Sigmoid colon (tissue), 4 donors: ENCODE results near the gene KRT81.

Experiments used
- POLR2A ChIP-seq, 2 donors: fragments of 450-650 bp; IDR thresholded peaks; one replicate each; pipeline ENCODE4 v1.6.1; 2016; ENCODE audit warnings: antibody characterized with exemption in 2 of 2, mild to moderate bottlenecking in 2 of 2, moderate library complexity in 2 of 2
- POLR2AphosphoS5 ChIP-seq, 4 donors: sonication (generic); formaldehyde crosslinking; IDR thresholded peaks; one replicate each; pipeline ENCODE4 v1.6.1; 2017; ENCODE audit warnings: antibody characterized with exemption in 4 of 4
- TF ChIP-seq, protein P1 (sequence below), 4 experiments: fragments of 450-650 bp in 3 of 4; fragments of 200-600 bp in 1 of 4; IDR thresholded peaks; one replicate each; pipeline ENCODE4 v1.5.1; 2016 to 2019; ENCODE audit warnings: antibody characterized with exemption in 4 of 4, mild to moderate bottlenecking in 3 of 4, moderate library complexity in 2 of 4

GRCh38 chr12:52246720-52247621 lies 44.4 kb downstream of the KRT81 start:
- TF ChIP-seq POLR2A (IDR thresholded peaks at IDR 0.05) (no peak), POLR2AphosphoS5 (IDR thresholded peaks at IDR 0.05) (no peak)
- TF ChIP-seq, protein P1, sequence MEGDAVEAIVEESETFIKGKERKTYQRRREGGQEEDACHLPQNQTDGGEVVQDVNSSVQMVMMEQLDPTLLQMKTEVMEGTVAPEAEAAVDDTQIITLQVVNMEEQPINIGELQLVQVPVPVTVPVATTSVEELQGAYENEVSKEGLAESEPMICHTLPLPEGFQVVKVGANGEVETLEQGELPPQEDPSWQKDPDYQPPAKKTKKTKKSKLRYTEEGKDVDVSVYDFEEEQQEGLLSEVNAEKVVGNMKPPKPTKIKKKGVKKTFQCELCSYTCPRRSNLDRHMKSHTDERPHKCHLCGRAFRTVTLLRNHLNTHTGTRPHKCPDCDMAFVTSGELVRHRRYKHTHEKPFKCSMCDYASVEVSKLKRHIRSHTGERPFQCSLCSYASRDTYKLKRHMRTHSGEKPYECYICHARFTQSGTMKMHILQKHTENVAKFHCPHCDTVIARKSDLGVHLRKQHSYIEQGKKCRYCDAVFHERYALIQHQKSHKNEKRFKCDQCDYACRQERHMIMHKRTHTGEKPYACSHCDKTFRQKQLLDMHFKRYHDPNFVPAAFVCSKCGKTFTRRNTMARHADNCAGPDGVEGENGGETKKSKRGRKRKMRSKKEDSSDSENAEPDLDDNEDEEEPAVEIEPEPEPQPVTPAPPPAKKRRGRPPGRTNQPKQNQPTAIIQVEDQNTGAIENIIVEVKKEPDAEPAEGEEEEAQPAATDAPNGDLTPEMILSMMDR (IDR thresholded peaks at IDR 0.05) = no peak
